PFSK-1 (cell line): Measurements from ENCODE around the gene CAMK1D.

Source experiments
- FOXP2 ChIP-seq: optimal IDR thresholded peaks from 2 replicates; pipeline ENCODE3; 2011; ENCODE audit warnings: borderline replicate concordance, control low read depth, inconsistent platforms; ENCODE audit not compliant: insufficient read depth; ENCODE audit errors: extremely low read length, extremely low read depth
- POLR2AphosphoS5 ChIP-seq: IDR thresholded peaks from 2 replicates; pipeline ENCODE4 v1.6.1; 2012; ENCODE audit warnings: low read depth, mild to moderate bottlenecking, control low read depth, low read length, moderate library complexity
- SIN3A ChIP-seq: IDR thresholded peaks from 2 replicates; pipeline ENCODE4 v1.6.1; 2012; ENCODE audit warnings: mild to moderate bottlenecking, low read length, moderate library complexity, borderline replicate concordance; ENCODE audit not compliant: insufficient read depth
- TAF1 ChIP-seq: IDR thresholded peaks from 2 replicates; pipeline ENCODE4 v1.6.1; 2012; ENCODE audit warnings: low read length, control low read depth, borderline replicate concordance; ENCODE audit not compliant: insufficient read depth
- TF ChIP-seq, protein P1 (sequence below), 2 experiments: IDR thresholded peaks; 2 replicates each; pipeline versions ENCODE4 v1.6.1 to v1.8.0; 2011 to 2012; ENCODE audit warnings: low read depth in 2 of 2, low read length in 2 of 2, control low read depth in 1 of 2, inconsistent platforms in 1 of 2, mild to moderate bottlenecking in 1 of 2, moderate library complexity in 1 of 2; ENCODE audit not compliant: insufficient read depth in 1 of 2

CAMK1D gene

DNA sequence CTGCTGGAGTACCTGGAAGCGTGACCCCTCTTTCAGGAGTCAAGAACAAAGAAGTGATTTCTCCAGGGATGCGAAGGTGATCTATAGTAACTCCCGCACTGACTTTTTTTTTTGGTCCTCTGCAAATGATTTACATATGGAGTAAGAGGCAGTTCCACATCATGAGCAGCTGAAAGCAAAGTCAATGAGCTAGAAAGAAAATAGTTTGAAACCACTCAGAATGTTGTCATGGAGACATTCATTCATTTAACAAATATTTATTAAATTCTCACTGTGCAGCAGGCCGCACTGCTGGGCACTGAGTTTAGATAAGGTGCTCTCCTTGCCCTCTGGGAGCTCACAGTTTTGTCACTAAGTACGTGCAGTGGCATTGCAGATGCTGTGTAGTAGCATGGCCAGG, 206.7 kb downstream of the CAMK1D start:
- TF ChIP-seq, protein P1, sequence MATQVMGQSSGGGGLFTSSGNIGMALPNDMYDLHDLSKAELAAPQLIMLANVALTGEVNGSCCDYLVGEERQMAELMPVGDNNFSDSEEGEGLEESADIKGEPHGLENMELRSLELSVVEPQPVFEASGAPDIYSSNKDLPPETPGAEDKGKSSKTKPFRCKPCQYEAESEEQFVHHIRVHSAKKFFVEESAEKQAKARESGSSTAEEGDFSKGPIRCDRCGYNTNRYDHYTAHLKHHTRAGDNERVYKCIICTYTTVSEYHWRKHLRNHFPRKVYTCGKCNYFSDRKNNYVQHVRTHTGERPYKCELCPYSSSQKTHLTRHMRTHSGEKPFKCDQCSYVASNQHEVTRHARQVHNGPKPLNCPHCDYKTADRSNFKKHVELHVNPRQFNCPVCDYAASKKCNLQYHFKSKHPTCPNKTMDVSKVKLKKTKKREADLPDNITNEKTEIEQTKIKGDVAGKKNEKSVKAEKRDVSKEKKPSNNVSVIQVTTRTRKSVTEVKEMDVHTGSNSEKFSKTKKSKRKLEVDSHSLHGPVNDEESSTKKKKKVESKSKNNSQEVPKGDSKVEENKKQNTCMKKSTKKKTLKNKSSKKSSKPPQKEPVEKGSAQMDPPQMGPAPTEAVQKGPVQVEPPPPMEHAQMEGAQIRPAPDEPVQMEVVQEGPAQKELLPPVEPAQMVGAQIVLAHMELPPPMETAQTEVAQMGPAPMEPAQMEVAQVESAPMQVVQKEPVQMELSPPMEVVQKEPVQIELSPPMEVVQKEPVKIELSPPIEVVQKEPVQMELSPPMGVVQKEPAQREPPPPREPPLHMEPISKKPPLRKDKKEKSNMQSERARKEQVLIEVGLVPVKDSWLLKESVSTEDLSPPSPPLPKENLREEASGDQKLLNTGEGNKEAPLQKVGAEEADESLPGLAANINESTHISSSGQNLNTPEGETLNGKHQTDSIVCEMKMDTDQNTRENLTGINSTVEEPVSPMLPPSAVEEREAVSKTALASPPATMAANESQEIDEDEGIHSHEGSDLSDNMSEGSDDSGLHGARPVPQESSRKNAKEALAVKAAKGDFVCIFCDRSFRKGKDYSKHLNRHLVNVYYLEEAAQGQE (IDR thresholded peaks at IDR 0.05; ENCODE audit: insufficient read depth in 1 of 2, low read depth in 2 of 2, low read length in 2 of 2): no peak

DNA sequence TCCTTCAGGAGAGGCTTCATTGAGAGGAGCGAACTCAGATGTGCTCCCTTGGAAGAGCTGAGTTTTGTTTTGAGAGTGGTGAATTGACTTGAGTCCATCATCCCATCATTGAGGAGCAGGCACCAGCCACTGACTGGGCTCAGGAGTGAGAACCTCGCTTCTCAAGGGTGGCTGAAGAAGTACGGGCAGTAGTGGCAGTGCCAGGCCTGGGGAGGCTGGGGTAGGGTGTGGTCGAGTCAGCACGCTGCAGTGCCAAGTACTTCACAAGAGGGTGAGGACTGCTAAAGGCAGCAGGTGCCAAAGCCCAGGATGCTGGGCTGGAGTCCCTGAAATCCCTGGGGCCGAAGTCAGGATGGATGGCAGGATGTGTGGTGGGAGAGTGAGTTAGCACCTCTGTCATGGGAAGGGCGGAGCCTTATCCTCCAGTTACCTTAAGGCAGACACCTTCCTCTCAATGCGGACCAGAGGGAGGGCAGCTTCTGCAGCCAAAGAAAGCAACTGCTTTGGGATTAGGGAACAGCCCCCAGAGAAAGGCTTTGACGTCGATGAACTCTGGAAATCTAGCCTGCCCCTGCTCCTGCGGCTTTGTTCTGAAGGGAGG, 210.3 kb downstream of the CAMK1D start:
- TF ChIP-seq TAF1: no peak

DNA sequence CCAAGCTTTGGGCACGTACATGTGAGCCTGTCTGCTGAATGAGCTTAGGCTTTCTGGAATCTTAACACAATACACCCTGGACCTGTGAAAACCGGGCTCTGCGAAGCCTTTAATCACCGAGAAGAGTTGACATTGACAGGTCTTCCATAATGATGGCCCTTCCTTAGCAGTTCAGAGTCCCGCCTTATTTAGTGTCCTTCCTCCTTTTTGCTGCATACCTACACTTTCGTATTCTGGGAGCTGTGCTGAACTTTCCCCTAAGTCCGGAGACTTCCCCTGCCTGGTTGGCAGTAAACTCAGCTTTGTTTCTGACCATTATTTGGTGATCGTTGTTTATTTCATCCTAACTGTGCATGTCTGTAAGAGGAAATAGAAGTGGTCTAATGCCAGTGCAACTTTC, 212.0 kb downstream of the CAMK1D start:
- no peak for TF ChIP-seq SIN3A

DNA sequence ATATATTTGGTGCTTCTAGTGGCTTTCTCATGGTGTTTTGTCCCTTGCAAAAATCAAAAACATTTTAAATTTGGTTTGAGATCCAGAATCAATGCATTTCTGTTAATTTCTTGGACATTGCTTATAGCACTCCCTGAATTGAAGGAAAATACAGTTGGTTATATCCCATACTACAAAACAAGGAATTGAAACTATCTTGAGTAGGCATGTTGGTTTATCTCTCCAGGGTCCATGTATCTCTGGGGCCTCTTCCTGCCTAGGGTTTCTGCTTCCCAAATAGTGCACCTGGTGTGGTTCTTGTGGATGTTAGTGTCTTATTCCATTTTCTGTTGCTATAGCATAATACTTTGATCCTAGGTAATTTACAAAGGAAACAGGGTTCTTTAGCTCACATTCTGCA, 212.4 kb downstream of the CAMK1D start:
- no peak for TF ChIP-seq FOXP2
- TF ChIP-seq TAF1: no peak
- TF ChIP-seq, protein P1 (IDR thresholded peaks at IDR 0.05; ENCODE audit: insufficient read depth in 1 of 2, low read depth in 2 of 2, low read length in 2 of 2): no peak
- no peak for TF ChIP-seq POLR2AphosphoS5
- no peak for TF ChIP-seq SIN3A

DNA sequence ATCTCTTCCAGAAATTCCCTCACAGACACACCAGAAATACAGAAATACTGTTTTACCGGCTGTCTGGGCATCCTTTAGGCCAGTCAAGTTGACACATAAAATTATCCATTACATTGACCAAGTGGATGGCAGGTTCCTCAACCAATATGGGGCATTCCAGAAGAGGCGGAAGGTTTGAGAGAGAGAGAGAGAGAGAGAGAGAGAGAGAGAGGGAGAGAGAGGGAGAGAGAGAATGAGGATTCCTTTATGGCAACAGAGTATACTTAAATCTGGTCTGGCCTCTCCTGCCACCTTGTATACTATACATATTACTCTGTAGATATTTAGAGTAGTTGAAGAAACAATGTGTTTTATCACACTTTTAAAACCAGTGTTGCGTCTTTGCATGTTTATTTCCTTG, 214.1 kb downstream of the CAMK1D start:
- no peak for TF ChIP-seq TAF1
- TF ChIP-seq POLR2AphosphoS5: no peak

DNA sequence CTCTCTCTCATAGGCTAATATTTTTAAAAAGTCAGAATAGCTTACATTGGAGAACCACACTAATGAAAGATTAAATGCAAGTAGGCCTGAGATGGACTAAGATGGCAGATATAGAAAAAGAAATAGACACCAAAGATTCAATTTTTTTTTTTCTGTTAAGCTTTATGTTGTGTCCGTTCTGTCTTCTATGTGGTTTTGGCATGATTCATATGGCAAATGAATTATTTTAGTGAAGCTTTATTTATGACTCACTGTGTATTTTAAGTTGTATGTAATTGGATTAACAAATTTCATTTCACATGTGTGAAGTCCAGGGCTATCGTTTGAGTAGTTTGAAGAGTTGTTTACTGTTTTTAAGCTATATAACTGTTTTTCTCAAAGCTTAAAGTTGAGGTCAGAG, 214.8 kb downstream of the CAMK1D start:
- TF ChIP-seq TAF1 (no peak), FOXP2 (no peak), SIN3A (no peak), POLR2AphosphoS5 (no peak)
- TF ChIP-seq, protein P1 (IDR thresholded peaks at IDR 0.05; ENCODE audit: insufficient read depth in 1 of 2, low read depth in 2 of 2, low read length in 2 of 2): no peak

DNA sequence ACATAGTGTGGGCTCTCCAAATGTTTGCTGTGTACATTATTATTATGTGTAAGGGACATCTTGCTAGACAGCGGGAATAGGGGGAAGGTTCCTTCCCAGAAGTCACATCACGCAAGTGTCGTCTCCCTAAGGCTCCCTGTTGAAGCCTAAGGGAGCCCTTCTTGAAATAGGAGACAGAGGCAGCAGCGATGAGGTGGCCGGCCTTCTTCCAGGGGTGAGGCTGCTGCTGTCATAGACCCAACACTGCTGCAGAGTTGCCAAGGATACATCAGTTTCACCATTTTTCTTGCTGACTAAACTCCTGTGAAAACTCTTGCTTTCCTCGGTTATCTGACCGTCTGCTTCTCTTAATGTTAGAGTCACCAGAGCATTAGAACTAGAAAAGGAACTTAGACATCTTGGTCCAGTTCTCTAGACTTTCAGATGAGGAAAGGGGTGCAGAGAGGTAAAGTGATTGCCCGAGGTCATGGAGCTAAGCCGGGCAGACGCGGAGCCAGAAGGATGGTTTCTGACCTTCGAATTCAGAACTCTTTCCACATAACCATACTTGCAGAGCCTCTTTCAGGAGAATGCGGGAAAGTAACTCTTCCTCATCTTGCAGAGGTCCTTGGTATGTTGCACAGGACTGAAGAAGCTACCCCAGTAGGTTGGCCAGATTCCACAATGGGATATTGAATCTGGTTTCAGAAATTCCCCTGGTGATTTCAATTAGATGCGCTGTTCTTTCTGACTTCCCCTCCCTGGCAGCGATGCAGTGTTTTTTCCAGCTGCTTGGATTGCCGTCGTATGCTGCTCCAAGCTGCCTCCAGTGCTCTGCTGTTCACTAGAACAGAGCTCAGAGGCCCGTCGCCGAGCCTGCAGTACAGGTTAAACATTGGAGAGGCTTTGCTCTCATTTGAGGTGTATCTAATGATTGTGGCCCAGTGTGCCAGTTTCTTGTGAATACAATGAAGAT, 217.1 kb downstream of the CAMK1D start:
- TF ChIP-seq, protein P1 (IDR thresholded peaks at IDR 0.05; ENCODE audit: insufficient read depth in 1 of 2, low read depth in 2 of 2, low read length in 2 of 2): no peak
- TF ChIP-seq POLR2AphosphoS5: no peak
- no peak for TF ChIP-seq TAF1
- no peak for TF ChIP-seq SIN3A
- TF ChIP-seq FOXP2: no peak
